ENCODE results near the gene EP400. TPM values are rescaled to one million over a fixed set of nuclear protein-coding genes. Genes with fewer than 3 reads are reported as not detected.

The EP400 gene
- total RNA-seq, 4 donors from 2014 or later: 12.6 to 28.0 (median 22.8) TPM

GRCh38 chr12:132064631-132065030 lies 114.9 kb downstream of the EP400 start:
- WGBS, 2 donors (ENCODE audit: low coverage in 1 of 2): 91% methylated on average over 12 of the region's 19 CpGs; no CpG with 5 or more reads in 1 of the 2 donors
- Histone ChIP-seq H3K27me3 (no peaks in the 10 kb centered on the region), H3K9me3 (no peaks in the 10 kb centered on the region), H3K4me1 (no peaks in the 10 kb centered on the region), H3K36me3 (peaks cover 0 to 89% of the 10 kb centered on the region in 2 donors), H3K27ac (no peak overlapping the region), H3K4me3 (no peak overlapping the region)
- no peak for ATAC-seq
- TF ChIP-seq CTCF (IDR thresholded peaks at IDR 0.05): no peak
- no peak for TF ChIP-seq POLR2AphosphoS5 (IDR thresholded peaks at IDR 0.05)
- no peak for TF ChIP-seq EP300 (IDR thresholded peaks at IDR 0.05)
- TF ChIP-seq POLR2A (IDR thresholded peaks at IDR 0.05): no peak

DNA sequence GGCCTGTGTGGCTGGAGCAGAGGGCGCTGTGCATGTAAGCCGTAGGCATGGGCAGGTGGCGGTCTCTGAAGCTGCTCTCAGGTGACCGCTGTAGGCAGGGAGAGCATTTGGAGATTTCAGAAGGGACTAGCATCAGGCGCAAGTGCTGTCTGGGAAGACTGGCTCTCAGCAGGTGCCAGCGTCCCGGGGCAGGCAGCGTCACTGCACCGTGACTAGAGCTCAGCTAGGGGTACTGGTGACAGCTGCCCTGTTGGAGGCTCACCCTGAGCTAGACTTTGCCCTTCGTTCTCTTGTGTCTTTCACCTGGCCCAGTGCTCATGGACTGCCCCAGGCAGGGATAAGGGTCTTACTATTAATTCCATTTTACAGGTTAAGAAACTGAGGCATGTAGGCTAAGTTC lies 115.5 kb downstream of the EP400 start:
- no peaks in the 10 kb centered on the region for H3K27me3 ChIP-seq
- no peaks in the 10 kb centered on the region for H3K4me1 ChIP-seq
- H3K27ac ChIP-seq: no peak overlapping the region
- H3K36me3 ChIP-seq: peaks cover 0 to 94% of the 10 kb centered on the region in 2 donors
- H3K9me3 ChIP-seq: no peaks in the 10 kb centered on the region
- 100% methylated on average over 1 of the region's 10 CpGs; no CpG with 5 or more reads in 1 of the 2 donors for WGBS, 2 donors (ENCODE audit: low coverage in 1 of 2)
- no peak for TF ChIP-seq POLR2A (IDR thresholded peaks at IDR 0.05)
- no peak for TF ChIP-seq CTCF (IDR thresholded peaks at IDR 0.05)
- no peak for TF ChIP-seq POLR2AphosphoS5 (IDR thresholded peaks at IDR 0.05)
- no peak for TF ChIP-seq EP300 (IDR thresholded peaks at IDR 0.05)
- no peak overlapping the region for H3K4me3 ChIP-seq
- ATAC-seq: no peak

- WGBS, 2 donors (ENCODE audit: low coverage in 1 of 2): 63 to 82% methylated on average over 3 to 4 of the region's 4 CpGs
- Histone ChIP-seq H3K4me1 (no peaks in the 10 kb centered on the region), H3K27me3 (no peaks in the 10 kb centered on the region), H3K27ac (no peak overlapping the region), H3K9me3 (no peaks in the 10 kb centered on the region), H3K36me3 (peaks cover 0 to 99% of the 10 kb centered on the region in 2 donors), H3K4me3 (no peak overlapping the region)
- no peak for TF ChIP-seq EP300 (IDR thresholded peaks at IDR 0.05)
- no peak for TF ChIP-seq POLR2AphosphoS5 (IDR thresholded peaks at IDR 0.05)
- no peak for TF ChIP-seq POLR2A (IDR thresholded peaks at IDR 0.05)
- no peak for TF ChIP-seq CTCF (IDR thresholded peaks at IDR 0.05)
- no peak for ATAC-seq
These were observed 116.0 kb downstream of the EP400 start for GRCh38 chr12:132065609-132066344.

DNA sequence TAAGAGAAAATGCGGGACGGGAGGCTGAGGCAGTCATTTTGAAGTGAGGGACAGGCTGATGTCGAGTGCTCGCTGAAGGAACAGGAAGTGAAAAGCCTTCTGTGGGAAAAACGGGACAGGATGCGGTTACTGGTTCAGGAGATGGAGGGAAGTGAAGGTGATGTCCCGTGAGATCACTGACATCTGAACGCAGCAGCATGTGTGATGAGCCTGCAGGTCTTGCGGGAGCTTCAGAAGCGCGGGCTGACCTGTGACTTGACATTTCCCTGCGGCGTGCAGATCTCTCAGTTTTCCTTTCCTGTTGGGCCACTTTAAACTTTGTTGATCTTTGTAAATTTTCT lies 116.6 kb downstream of the EP400 start:
- Histone ChIP-seq H3K9me3 (no peaks in the 10 kb centered on the region), H3K4me3 (no peak overlapping the region), H3K27ac (no peak overlapping the region), H3K4me1 (no peaks in the 10 kb centered on the region), H3K27me3 (no peaks in the 10 kb centered on the region), H3K36me3 (peaks cover 0 to 99% of the 10 kb centered on the region in 2 donors)
- WGBS, 2 donors (ENCODE audit: low coverage in 1 of 2): 75 to 78% methylated on average over 13 of the region's 13 CpGs
- no peak for TF ChIP-seq POLR2AphosphoS5 (IDR thresholded peaks at IDR 0.05)
- no peak for TF ChIP-seq CTCF (IDR thresholded peaks at IDR 0.05)
- no peak for TF ChIP-seq EP300 (IDR thresholded peaks at IDR 0.05)
- no peak for TF ChIP-seq POLR2A (IDR thresholded peaks at IDR 0.05)
- ATAC-seq: no peak

DNA sequence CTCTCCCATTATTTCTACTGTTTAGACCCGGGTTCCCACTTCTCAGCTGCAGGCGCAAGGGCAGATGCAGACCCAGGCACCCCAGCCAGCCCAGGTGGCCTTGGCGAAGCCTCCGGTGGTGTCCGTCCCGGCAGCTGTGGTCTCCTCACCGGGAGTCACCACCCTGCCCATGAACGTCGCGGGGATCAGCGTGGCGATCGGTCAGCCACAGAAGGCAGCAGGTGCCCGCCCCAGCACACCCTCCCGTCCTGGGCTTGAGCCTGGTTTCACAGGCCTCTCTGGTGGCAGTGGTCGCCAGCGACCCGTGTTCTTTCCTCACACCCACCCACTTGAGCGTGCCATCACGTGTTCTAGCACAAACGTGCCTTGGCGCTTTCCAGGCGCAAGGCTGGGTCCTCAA lies 117.0 kb downstream of the EP400 start:
- no peak overlapping the region for H3K27ac ChIP-seq
- TF ChIP-seq CTCF (IDR thresholded peaks at IDR 0.05): no peak
- no peak for TF ChIP-seq EP300 (IDR thresholded peaks at IDR 0.05)
- no peak for TF ChIP-seq POLR2A (IDR thresholded peaks at IDR 0.05)
- no peak for TF ChIP-seq POLR2AphosphoS5 (IDR thresholded peaks at IDR 0.05)
- WGBS, 2 donors (ENCODE audit: low coverage in 1 of 2): 93 to 95% methylated on average over 7 to 16 of the region's 23 CpGs
- ATAC-seq: no peak
- H3K9me3 ChIP-seq: no peaks in the 10 kb centered on the region
- H3K36me3 ChIP-seq: peaks cover 0 to 99% of the 10 kb centered on the region in 2 donors
- H3K27me3 ChIP-seq: no peaks in the 10 kb centered on the region
- H3K4me3 ChIP-seq: no peak overlapping the region
- H3K4me1 ChIP-seq: no peaks in the 10 kb centered on the region

Measured in gastroesophageal sphincter (tissue), 4 donors.